T-helper 17 cell (primary cell): Measurements from ENCODE around the gene SPECC1. TPM values are rescaled to one million over a fixed set of nuclear protein-coding genes. Genes with fewer than 3 reads are reported as not detected.
"Not testable (repeated sequence)": the region's sequence is repeated elsewhere in the genome, so short reads cannot be mapped to it uniquely, and the experiment has no call there.

ENCODE experiments used
- ATAC-seq: fragments of 150-1000 bp; cut with Tn5 transposase; 2 replicates; pipeline ENCODE4 v1.10.0; 2021; ENCODE audit warnings: mild to moderate bottlenecking, moderate library complexity
- DNase-seq, 3 donors: peaks; one replicate each; pipeline versions ENCODE4 v3.0.0 to v3.0.0-alpha.2; 2020 to 2021
- H3K9me3 ChIP-seq: one replicate; pipeline ENCODE4 v1.7.0; 2013; ENCODE audit warnings: low read length, mild to moderate bottlenecking; ENCODE audit not compliant: control insufficient read depth, poor library complexity, severe bottlenecking
- H3K27ac Mint-ChIP-seq: one replicate; pipeline ENCODE4 v1.8.0; 2022; ENCODE audit warnings: mild to moderate bottlenecking, moderate library complexity, mixed read lengths
- H3K27me3 Mint-ChIP-seq: one replicate; pipeline ENCODE4 v1.8.0; 2022; ENCODE audit warnings: mixed read lengths
- H3K36me3 Mint-ChIP-seq: one replicate; pipeline ENCODE4 v1.8.0; 2022; ENCODE audit warnings: low read depth, mixed read lengths
- H3K4me1 Mint-ChIP-seq: one replicate; pipeline ENCODE4 v1.8.0; 2022; ENCODE audit warnings: mild to moderate bottlenecking, mixed read lengths
- H3K4me3 Mint-ChIP-seq: one replicate; pipeline ENCODE4 v1.8.0; 2022; ENCODE audit warnings: mild to moderate bottlenecking, moderate library complexity, mixed read lengths
- total RNA-seq, 4 donors: library from RNA in 2 of 4; stranded (reverse) in 2 of 4; gene quantifications; one replicate each; pipeline ENCODE4 v1.2.3 and lab custom pipeline; 2022 to 2026

The SPECC1 gene
- total RNA-seq, 2 donors from 2014 or later: 10.3 to 10.8 TPM

- no peak overlapping the region for H3K27ac Mint-ChIP-seq
- peaks cover 3% of the 10 kb centered on the region for H3K36me3 Mint-ChIP-seq
- no peak for DNase-seq
- H3K27me3 Mint-ChIP-seq: no peaks in the 10 kb centered on the region
- no peak overlapping the region for H3K4me3 Mint-ChIP-seq
- no peaks in the 10 kb centered on the region for H3K4me1 Mint-ChIP-seq
- ATAC-seq: no peak
- no peaks in the 10 kb centered on the region for H3K9me3 ChIP-seq
Measured at GRCh38 chr17:20315821-20316220, 306.7 kb downstream of the SPECC1 start.

- not testable (repeated sequence) for H3K27ac Mint-ChIP-seq, H3K4me1 Mint-ChIP-seq, H3K9me3 ChIP-seq, H3K36me3 Mint-ChIP-seq, H3K27me3 Mint-ChIP-seq
- H3K4me3 Mint-ChIP-seq: peak overlapping the region; percentile 62
- ATAC-seq (peak; percentile 97), DNase-seq (peak; percentile 51 to 73 (median 70))
Measured at GRCh38 chr17:20320535-20321229, 311.5 kb downstream of the SPECC1 start.

- not testable (repeated sequence) for H3K27me3 Mint-ChIP-seq, H3K36me3 Mint-ChIP-seq, H3K4me1 Mint-ChIP-seq, DNase-seq, H3K9me3 ChIP-seq, H3K27ac Mint-ChIP-seq, H3K4me3 Mint-ChIP-seq, ATAC-seq
Measured at GRCh38 chr17:20321357-20321756, 312.2 kb downstream of the SPECC1 start.

- ATAC-seq, H3K4me1 Mint-ChIP-seq, H3K36me3 Mint-ChIP-seq, H3K4me3 Mint-ChIP-seq, H3K9me3 ChIP-seq, H3K27me3 Mint-ChIP-seq, H3K27ac Mint-ChIP-seq, DNase-seq: not testable (repeated sequence)
Measured at GRCh38 chr17:20327739-20328138, 318.6 kb downstream of the SPECC1 start.

- H3K36me3 Mint-ChIP-seq, H3K27ac Mint-ChIP-seq, H3K9me3 ChIP-seq, H3K27me3 Mint-ChIP-seq, ATAC-seq, H3K4me1 Mint-ChIP-seq, DNase-seq, H3K4me3 Mint-ChIP-seq: not testable (repeated sequence)
Measured at GRCh38 chr17:20351405-20351804, 342.2 kb downstream of the SPECC1 start.

- H3K4me1 Mint-ChIP-seq, H3K4me3 Mint-ChIP-seq, H3K9me3 ChIP-seq, H3K27me3 Mint-ChIP-seq, DNase-seq, H3K27ac Mint-ChIP-seq, H3K36me3 Mint-ChIP-seq, ATAC-seq: not testable (repeated sequence)
Measured at GRCh38 chr17:20352567-20352966, 343.4 kb downstream of the SPECC1 start.

- not testable (repeated sequence) for H3K4me1 Mint-ChIP-seq, H3K27me3 Mint-ChIP-seq, ATAC-seq, DNase-seq, H3K36me3 Mint-ChIP-seq, H3K4me3 Mint-ChIP-seq, H3K27ac Mint-ChIP-seq, H3K9me3 ChIP-seq
Measured at GRCh38 chr17:20363846-20364245, 354.7 kb downstream of the SPECC1 start.

Other genes with a start within 250 kb of the SPECC1 start
- 10 to 100 TPM; 14.9 to 20.8 TPM for gene ULK2, start 141.4 kb upstream of the SPECC1 start, total RNA-seq
- 10 to 100 TPM; 39.8 to 41.1 TPM for gene AKAP10, start 31.5 kb upstream of the SPECC1 start, total RNA-seq